Endothelial cell of umbilical vein (primary cell): Measurements from ENCODE around the gene SLC22A4. TPM values are rescaled to one million over a fixed set of nuclear protein-coding genes. Genes with fewer than 3 reads are reported as not detected.

ENCODE experiments used
- BruUV-seq: library from RNA; stranded (reverse); fragments of 400-500 nt; replicated peaks from 2 replicates; lab custom pipeline; 2021; lab: Mats Ljungman, UMichigan
- CTCF ChIA-PET: fragments of 300-600, 350-600 bp; sonication (Branson Sonifier 250); formaldehyde crosslinking; loops from one replicate; lab custom pipeline; 2021; ENCODE audit warnings: antibody characterized with exemption, inconsistent platforms; lab: Charles Lee
- POLR2A ChIA-PET: fragments of 300-600, 350-600 bp; sonication (Branson Sonifier 250); formaldehyde crosslinking; loops from one replicate; lab custom pipeline; 2021; ENCODE audit warnings: antibody characterized with exemption, inconsistent platforms; lab: Charles Lee
- DNase-seq: peaks from one replicate; pipeline ENCODE4 v3.0.0-alpha.2; 2011; ENCODE audit warnings: low read depth, low spot score
- FAIRE-seq: peaks from 2 replicates; lab custom pipeline; 2011; peaks lifted over from hg19 to GRCh38; lab: Jason Lieb, UNC
- H2AFZ ChIP-seq: 2 replicates; pipeline ENCODE4 v1.6.0; 2012; ENCODE audit warnings: low read depth, low read length, control low read depth, inconsistent platforms
- H3K27ac ChIP-seq: 2 replicates; pipeline ENCODE4 v1.5.1; 2011; ENCODE audit warnings: low read depth, mild to moderate bottlenecking, control low read depth, low read length, moderate library complexity; ENCODE audit not compliant: insufficient read depth
- H3K27me3 ChIP-seq, 2 experiments: 2 replicates each; pipeline versions ENCODE4 v1.6.0 to v1.6.1; 2011; ENCODE audit warnings: low read length in 2 of 2, mixed read lengths in 1 of 2; ENCODE audit not compliant: control insufficient read depth in 2 of 2, insufficient read depth in 2 of 2
- H3K36me3 ChIP-seq, 2 experiments: 2 replicates in 1 of 2; 3 replicates in 1 of 2; pipeline ENCODE4 v1.5.1; 2011; ENCODE audit warnings: low read length in 2 of 2, mild to moderate bottlenecking in 1 of 2, moderate library complexity in 1 of 2; ENCODE audit not compliant: control insufficient read depth in 2 of 2, insufficient read depth in 2 of 2; ENCODE audit errors: extremely low read depth in 1 of 2
- H3K4me1 ChIP-seq: 3 replicates; pipeline ENCODE4 v1.5.1; 2011; ENCODE audit warnings: mild to moderate bottlenecking, low read length; ENCODE audit not compliant: control insufficient read depth, insufficient read depth; ENCODE audit errors: extremely low read depth
- H3K4me2 ChIP-seq: 2 replicates; pipeline ENCODE4 v1.6.1; 2011; ENCODE audit warnings: low read length, control low read depth, mixed read lengths; ENCODE audit not compliant: insufficient read depth
- H3K4me3 ChIP-seq, 3 experiments: fragments of 200-600 bp in 1 of 3; sonication (generic), shearing (Covaris generic) in 1 of 3; replicated peaks in 1 of 3; 2 replicates each; pipeline ENCODE4 v1.5.1; 2011 to 2016; ENCODE audit warnings: control low read depth in 3 of 3, low read length in 3 of 3, mild to moderate bottlenecking in 2 of 3, inconsistent platforms in 1 of 3, low read depth in 1 of 3, moderate library complexity in 1 of 3; ENCODE audit not compliant: insufficient read depth in 1 of 3
- H3K79me2 ChIP-seq: 2 replicates; pipeline ENCODE4 v1.6.0; 2012; ENCODE audit warnings: low read length, inconsistent platforms; ENCODE audit not compliant: control insufficient read depth, insufficient read depth
- H3K9ac ChIP-seq: replicated peaks from 2 replicates; pipeline ENCODE3; 2011; ENCODE audit warnings: low read length, control low read depth; ENCODE audit not compliant: insufficient read depth; ENCODE audit errors: extremely low read depth
- H3K9me1 ChIP-seq: replicated peaks from 3 replicates; pipeline ENCODE4 v1.6.0; 2011; ENCODE audit warnings: mild to moderate bottlenecking, low read length; ENCODE audit not compliant: control insufficient read depth, insufficient read depth; ENCODE audit errors: extremely low read depth
- H3K9me3 ChIP-seq: replicated peaks from 2 replicates; pipeline ENCODE4 v1.5.1; 2012; ENCODE audit warnings: low read length, inconsistent platforms; ENCODE audit not compliant: control insufficient read depth, insufficient read depth
- H4K20me1 ChIP-seq: replicated peaks from 2 replicates; pipeline ENCODE3; 2011; ENCODE audit warnings: mild to moderate bottlenecking, low read length; ENCODE audit not compliant: control insufficient read depth, insufficient read depth; ENCODE audit errors: extremely low read depth
- CTCF ChIP-seq, 2 donors: IDR thresholded peaks; 1 replicate in 1 of 2; 2 replicates in 1 of 2; pipeline ENCODE4 v1.5.1; 2011; ENCODE audit warnings: low read length in 2 of 2, mild to moderate bottlenecking in 2 of 2, moderate library complexity in 2 of 2, control low read depth in 1 of 2, inconsistent platforms in 1 of 2, low read depth in 1 of 2; ENCODE audit not compliant: insufficient read depth in 1 of 2; ENCODE audit errors: extremely low read depth in 1 of 2
- FOS ChIP-seq: IDR thresholded peaks from 2 replicates; pipeline ENCODE4 v1.6.1; 2011; ENCODE audit warnings: mild to moderate bottlenecking, low read length, moderate library complexity, borderline replicate concordance; ENCODE audit not compliant: insufficient read depth
- GATA2 ChIP-seq: IDR thresholded peaks from 2 replicates; pipeline ENCODE4 v1.7.0; 2011; ENCODE audit warnings: low read depth, mild to moderate bottlenecking, moderate library complexity, mixed read lengths, low read length; ENCODE audit not compliant: insufficient read length, insufficient read depth
- JUN ChIP-seq: IDR thresholded peaks from 2 replicates; pipeline ENCODE4 v1.6.1; 2011; ENCODE audit warnings: borderline replicate concordance, low read depth; ENCODE audit not compliant: insufficient read length, insufficient read depth
- MYC ChIP-seq: IDR thresholded peaks from one replicate; pipeline ENCODE4 v1.6.1; 2011; ENCODE audit warnings: mild to moderate bottlenecking, low read depth, low read length
- POLR2A ChIP-seq: IDR thresholded peaks from 2 replicates; pipeline ENCODE4 v1.6.1; 2012; ENCODE audit warnings: low read depth, mild to moderate bottlenecking, control low read depth, low read length
- POLR2AphosphoS5 ChIP-seq: IDR thresholded peaks from 2 replicates; pipeline ENCODE4 v1.6.1; 2012; ENCODE audit warnings: low read depth, mild to moderate bottlenecking, control low read depth, low read length, moderate library complexity; ENCODE audit not compliant: insufficient read depth
- dilution Hi-C: fragments of 300-500 bp; cut with MboI; formaldehyde crosslinking; loops from one replicate; pipeline ENCODE4 v1.15.0; 2019; ENCODE audit warnings: low sequenced_read_pairs; ENCODE audit not compliant: extremely low pct_ligation_motif_present
- intact Hi-C: fragments of 100-400 bp; cut with micrococcal nuclease; formaldehyde crosslinking; loops from one replicate; pipeline ENCODE4 v1.10.0; 2022
- polyA plus RNA-seq, 4 experiments: library from polyadenylated mRNA; depleted of rRNA in 3 of 4; stranded (reverse) in 3 of 4; unstranded in 1 of 4; fragments of >200 nt; gene quantifications; 2 replicates each; pipeline versions ENCODE4 v1.2.1 to v1.2.3, GENCODE V29; 2011 to 2012; ENCODE audit warnings: missing spikeins in 1 of 4
- total RNA-seq: library from RNA; stranded (reverse); gene quantifications from 2 replicates; pipeline ENCODE4 v1.2.3, GENCODE V29; 2021

The SLC22A4 gene
- total and polyA plus RNA-seq, 2 donors (not counting 3 experiments of a cell fraction or from before 2014, with no cell fraction given): 4.9 to 6.9 TPM

GRCh38 chr5:132294728-132295504 lies 722 bp downstream of the SLC22A4 start:
- BruUV-seq: TSS peak; percentile 16
- Histone ChIP-seq H3K27me3 (no peaks in the 10 kb centered on the region), H4K20me1 (no peaks in the 10 kb centered on the region), H3K4me2 (peak overlapping the region; percentile 79), H3K9me3 (no peaks in the 10 kb centered on the region), H3K79me2 (peaks cover 10% of the 10 kb centered on the region), H3K36me3 (no peaks in the 10 kb centered on the region), H2AFZ (peak overlapping the region; percentile 60), H3K27ac (peak overlapping the region; percentile 93), H3K4me1 (peaks cover 25% of the 10 kb centered on the region), H3K4me3 (peak overlapping the region; percentile 33 to 72 (median 70)), H3K9ac (peak overlapping the region; percentile 95), H3K9me1 (no peaks in the 10 kb centered on the region)
- POLR2A ChIA-PET: interaction anchor here (1.0 to 1.2 kb wide), 4 partner anchors 14 to 75 kb away, joined by 3 to 7 read pairs (median 6); partner anchors contain the start of gene SLC22A5
- CTCF ChIA-PET: interaction anchor here (1.3 to 3.3 kb wide), 10 partner anchors 9 to 105 kb away, joined by 3 to 36 read pairs (median 6); partner anchors contain the start of gene SLC22A5
- intact Hi-C loops (loop anchor here (1.0 to 10.0 kb wide), 5 partner anchors 37 to 530 kb away; partner anchors contain the start of gene IRF1), dilution Hi-C loops (no loop called here)
- TF ChIP-seq FOS (peak; percentile 94), POLR2A (peak; percentile 63), GATA2 (no peak), POLR2AphosphoS5 (peak; percentile 83), MYC (peak; percentile 81), JUN (peak; percentile 78), CTCF (IDR thresholded peaks at IDR 0.05; ENCODE audit: extremely low read depth in 1 of 2, insufficient read depth in 1 of 2, low read depth in 1 of 2, low read length in 2 of 2) (no peak)
- DNase-seq (peak; percentile 91), FAIRE-seq (peak; percentile 96)
